ENCODE results near the gene FBXW5.

GRCh38 chr9:136981588-136982231, 37.2 kb upstream of the FBXW5 start:
- TF ChIP-seq CTCF (conservative IDR thresholded peaks at IDR 0.05; ENCODE audit: low read length) (no peak), EZH2phosphoT487 (IDR thresholded peaks at IDR 0.05; ENCODE audit: borderline replicate concordance) (no peak)
